H1 (cell line): ENCODE measurements around the gene MPPE1. TPM values are rescaled to one million over a fixed set of nuclear protein-coding genes. Genes with fewer than 3 reads are reported as not detected.

ENCODE experiments used
- CTCF ChIA-PET: fragments of 300-600 bp; sonication (Branson Sonifier 250); formaldehyde crosslinking; loops from one replicate; lab custom pipeline; 2021; ENCODE audit not compliant: partially characterized antibody; lab: Charles Lee
- POLR2A ChIA-PET: fragments of 300-600 bp; sonication (Branson Sonifier 250); formaldehyde crosslinking; loops from one replicate; lab custom pipeline; 2021; ENCODE audit warnings: inconsistent platforms; ENCODE audit not compliant: partially characterized antibody; lab: Charles Lee
- DNase-seq, 2 experiments: peaks; one replicate each; pipeline versions ENCODE4 v3.0.0 to v3.0.0-alpha.2; 2010 to 2022; ENCODE audit warnings: low spot score in 2 of 2, low read depth in 1 of 2, mixed read lengths in 1 of 2
- FAIRE-seq: peaks from 2 replicates; lab custom pipeline; 2011; peaks lifted over from hg19 to GRCh38; lab: Jason Lieb, UNC
- H2AFZ ChIP-seq: 2 replicates; pipeline ENCODE4 v1.8.1; 2012; ENCODE audit warnings: low read length, inconsistent platforms
- H2AK5ac ChIP-seq: 2 replicates; pipeline ENCODE4 v1.6.1; 2013; ENCODE audit warnings: low read depth, low read length
- H2BK120ac ChIP-seq: replicated peaks from 2 replicates; pipeline ENCODE3; 2013; ENCODE audit warnings: low read depth, low read length, inconsistent platforms
- H2BK12ac ChIP-seq: 2 replicates; pipeline ENCODE4 v1.6.1; 2013; ENCODE audit warnings: low read depth, low read length
- H2BK15ac ChIP-seq: 2 replicates; pipeline ENCODE4 v1.6.1; 2013; ENCODE audit warnings: low read length
- H2BK20ac ChIP-seq: 2 replicates; pipeline ENCODE4 v1.6.1; 2013; ENCODE audit warnings: low read length
- H2BK5ac ChIP-seq: 2 replicates; pipeline ENCODE4 v1.6.1; 2013; ENCODE audit warnings: low read depth, low read length
- H3K14ac ChIP-seq: 2 replicates; pipeline ENCODE4 v1.6.1; 2013; ENCODE audit warnings: inconsistent platforms; ENCODE audit not compliant: insufficient read length
- H3K18ac ChIP-seq: 2 replicates; pipeline ENCODE4 v1.6.1; 2013; ENCODE audit warnings: low read length; ENCODE audit errors: extremely low read depth
- H3K23ac ChIP-seq: 2 replicates; pipeline ENCODE4 v1.6.1; 2013; ENCODE audit warnings: inconsistent platforms; ENCODE audit not compliant: insufficient read length
- H3K23me2 ChIP-seq: 2 replicates; pipeline ENCODE4 v1.6.1; 2013; ENCODE audit warnings: low read depth, low read length
- H3K27ac ChIP-seq: 2 replicates; pipeline ENCODE4 v1.6.1; 2011; ENCODE audit warnings: low read depth, low read length, inconsistent platforms
- H3K27me3 ChIP-seq, 4 experiments: replicated peaks in 1 of 4; 1 replicate in 1 of 4; 2 replicates in 3 of 4; pipeline versions ENCODE4 v1.6.1 to v1.8.1; 2011 to 2013; ENCODE audit warnings: low read length in 3 of 4, mild to moderate bottlenecking in 3 of 4, inconsistent platforms in 2 of 4, mixed read lengths in 2 of 4, moderate library complexity in 1 of 4; ENCODE audit not compliant: control insufficient read depth in 3 of 4, insufficient read depth in 3 of 4; ENCODE audit errors: extremely low read depth in 1 of 4
- H3K36me3 ChIP-seq, 4 experiments: 2 replicates each; pipeline versions ENCODE4 v1.6.1 to v1.8.1; 2011 to 2013; ENCODE audit warnings: mild to moderate bottlenecking in 4 of 4, low read length in 3 of 4, moderate library complexity in 2 of 4, control low read depth in 1 of 4, inconsistent platforms in 1 of 4; ENCODE audit not compliant: insufficient read depth in 4 of 4, control insufficient read depth in 2 of 4
- H3K4ac ChIP-seq: replicated peaks from 2 replicates; pipeline ENCODE3; 2013; ENCODE audit warnings: low read length, low read depth, mixed read lengths, inconsistent platforms; ENCODE audit not compliant: insufficient read length
- H3K4me1 ChIP-seq, 4 experiments: replicated peaks in 1 of 4; 1 replicate in 1 of 4; 2 replicates in 3 of 4; pipeline versions ENCODE4 v1.6.1 to v1.8.1; 2011 to 2013; ENCODE audit warnings: low read length in 3 of 4, inconsistent platforms in 2 of 4, mixed read lengths in 1 of 4; ENCODE audit not compliant: insufficient read depth in 4 of 4, control insufficient read depth in 3 of 4
- H3K4me2 ChIP-seq, 2 experiments: 2 replicates each; pipeline versions ENCODE4 v1.6.1 to v1.8.1; 2011 to 2013; ENCODE audit warnings: low read depth in 2 of 2, low read length in 2 of 2, control low read depth in 1 of 2, inconsistent platforms in 1 of 2, mild to moderate bottlenecking in 1 of 2; ENCODE audit not compliant: insufficient read depth in 1 of 2
- H3K4me3 ChIP-seq, 4 experiments: fragments of 200-600, 300-600 bp in 1 of 4; sonication (generic), shearing (Covaris generic), sonication (Bioruptor Twin) in 1 of 4; 2 replicates each; pipeline versions ENCODE4 v1.5.1 to v1.8.1; 2011 to 2016; ENCODE audit warnings: low read length in 4 of 4, low read depth in 3 of 4, control low read depth in 2 of 4, inconsistent platforms in 2 of 4, mild to moderate bottlenecking in 2 of 4, mixed read lengths in 1 of 4, moderate library complexity in 1 of 4; ENCODE audit not compliant: insufficient read depth in 2 of 4; ENCODE audit errors: extremely low read depth in 1 of 4
- H3K56ac ChIP-seq: replicated peaks from 2 replicates; pipeline ENCODE3; 2013; ENCODE audit warnings: low read depth, mild to moderate bottlenecking, mixed read lengths, low read length, inconsistent platforms; ENCODE audit not compliant: insufficient read length
- H3K79me1 ChIP-seq: 2 replicates; pipeline ENCODE4 v1.6.1; 2013; ENCODE audit warnings: low read depth, low read length, control low read depth
- H3K79me2 ChIP-seq, 2 experiments: 2 replicates each; pipeline versions ENCODE4 v1.6.1 to v1.8.1; 2012 to 2013; ENCODE audit warnings: low read length in 2 of 2, mild to moderate bottlenecking in 2 of 2, inconsistent platforms in 1 of 2; ENCODE audit not compliant: insufficient read depth in 2 of 2, control insufficient read depth in 1 of 2
- H3K9ac ChIP-seq, 4 experiments: replicated peaks in 1 of 4; 1 replicate in 1 of 4; 2 replicates in 3 of 4; pipeline versions ENCODE4 v1.6.1 to v1.8.1; 2011 to 2013; ENCODE audit warnings: low read depth in 3 of 4, low read length in 3 of 4, control low read depth in 2 of 4, mild to moderate bottlenecking in 2 of 4, moderate library complexity in 2 of 4, inconsistent platforms in 1 of 4; ENCODE audit errors: extremely low read depth in 1 of 4
- H3K9me3 ChIP-seq, 2 experiments: 2 replicates each; pipeline versions ENCODE4 v1.6.1 to v1.8.1; 2012 to 2013; ENCODE audit warnings: mild to moderate bottlenecking in 2 of 2, moderate library complexity in 2 of 2, control low read depth in 1 of 2, inconsistent platforms in 1 of 2, low read depth in 1 of 2, low read length in 1 of 2, mixed read lengths in 1 of 2; ENCODE audit not compliant: insufficient read depth in 2 of 2
- H4K20me1 ChIP-seq, 2 experiments: replicated peaks in 1 of 2; 2 replicates each; pipeline versions ENCODE3 to v1.8.1; 2011 to 2013; ENCODE audit warnings: inconsistent platforms in 2 of 2, low read length in 2 of 2, mild to moderate bottlenecking in 1 of 2; ENCODE audit not compliant: insufficient read depth in 2 of 2, control insufficient read depth in 1 of 2
- H4K5ac ChIP-seq: 2 replicates; pipeline ENCODE4 v1.6.1; 2013; ENCODE audit warnings: low read length, low read depth, mixed read lengths, inconsistent platforms; ENCODE audit not compliant: insufficient read length
- H4K8ac ChIP-seq: 2 replicates; pipeline ENCODE4 v1.8.0; 2013; ENCODE audit warnings: mild to moderate bottlenecking, moderate library complexity, low read length, inconsistent platforms; ENCODE audit not compliant: insufficient read depth; ENCODE audit errors: extremely low read depth
- H4K91ac ChIP-seq: replicated peaks from 2 replicates; pipeline ENCODE3; 2013; ENCODE audit warnings: low read length, mixed read lengths, inconsistent platforms; ENCODE audit not compliant: insufficient read length
- CTCF ChIP-seq, 3 experiments: IDR thresholded peaks; 1 replicate in 2 of 3; 2 replicates in 1 of 3; pipeline versions ENCODE4 v1.5.1 to v1.6.1; 2011; ENCODE audit warnings: low read length in 3 of 3, mild to moderate bottlenecking in 3 of 3, inconsistent platforms in 2 of 3, low read depth in 1 of 3, moderate library complexity in 1 of 3; ENCODE audit not compliant: insufficient read depth in 1 of 3; ENCODE audit errors: control extremely low read depth in 1 of 3
- E2F6 ChIP-seq: IDR thresholded peaks from 2 replicates; pipeline ENCODE4 v1.6.1; 2012; ENCODE audit warnings: inconsistent platforms
- FOSL1 ChIP-seq: IDR thresholded peaks from 2 replicates; pipeline ENCODE4 v1.6.1; 2011; ENCODE audit warnings: mild to moderate bottlenecking, low read depth, low read length, moderate library complexity; ENCODE audit not compliant: insufficient read depth
- NRF1 ChIP-seq: IDR thresholded peaks from 2 replicates; pipeline ENCODE4 v1.6.1; 2011; ENCODE audit warnings: mild to moderate bottlenecking, low read depth, low read length, improper control_type of control experiment
- RAD21 ChIP-seq, 2 experiments: IDR thresholded peaks in 1 of 2; conservative IDR thresholded peaks in 1 of 2; 2 replicates each; pipeline ENCODE4 v1.6.1; 2011; ENCODE audit warnings: low read depth in 2 of 2, low read length in 2 of 2, improper control_type of control experiment in 1 of 2, inconsistent platforms in 1 of 2, mild to moderate bottlenecking in 1 of 2, moderate library complexity in 1 of 2
- RBBP5 ChIP-seq: IDR thresholded peaks from 2 replicates; pipeline ENCODE4 v1.7.1; 2012; ENCODE audit warnings: low read depth, mild to moderate bottlenecking, inconsistent platforms, low read length, moderate library complexity, borderline replicate concordance
- SIRT6 ChIP-seq: IDR thresholded peaks from one replicate; pipeline ENCODE4 v1.7.1; 2012; ENCODE audit warnings: low read length, inconsistent platforms
- SIX5 ChIP-seq: IDR thresholded peaks from 2 replicates; pipeline ENCODE4 v1.6.1; 2011; ENCODE audit warnings: mild to moderate bottlenecking, low read depth, low read length
- SP1 ChIP-seq: IDR thresholded peaks from 2 replicates; pipeline ENCODE4 v1.6.1; 2011; ENCODE audit warnings: low read depth, low read length
- SP4 ChIP-seq: IDR thresholded peaks from 2 replicates; pipeline ENCODE4 v1.6.1; 2012; ENCODE audit warnings: low read length, inconsistent platforms
- TCF12 ChIP-seq: IDR thresholded peaks from 2 replicates; pipeline ENCODE4 v1.6.1; 2011; ENCODE audit warnings: low read depth, mild to moderate bottlenecking, low read length
- WGBS, 2 experiments: shearing (Covaris generic) in 1 of 2; methylation state at CpG; one replicate each; pipeline versions ENCODE4 v1.1.6 to v1.1.7; 2013 to 2015; ENCODE audit warnings: low lambda C conversion rate in 2 of 2, mixed read lengths in 2 of 2, inconsistent platforms in 1 of 2, low coverage in 1 of 2, missing lambda C conversion rate in 1 of 2; ENCODE audit not compliant: insufficient replicate concordance in 2 of 2, insufficient coverage in 1 of 2, insufficient read length in 1 of 2; ENCODE audit errors: extremely low coverage in 1 of 2, missing lambda C conversion rate in 1 of 2; 5-methylcytosine and 5-hydroxymethylcytosine counted together
- polyA plus RNA-seq, 7 experiments: library from polyadenylated mRNA; depleted of rRNA in 3 of 7; stranded (reverse) in 5 of 7; unstranded in 2 of 7; fragments of >200 nt in 5 of 7; fragments of 200-250 nt in 2 of 7; gene quantifications; 1 replicate in 5 of 7; 2 replicates in 1 of 7; 4 replicates in 1 of 7; pipeline versions ENCODE4 v1.2.1 to v1.2.3, GENCODE V29; 2011 to 2013; ENCODE audit warnings: missing spikeins in 2 of 7, mixed read lengths in 2 of 7
- total RNA-seq: library from RNA; stranded (reverse); fragmentation: NEBNext Ultra II Directional; extraction: Animal tissue kit (Norgen Biotek cat#: 25700); gene quantifications from 2 replicates; pipeline ENCODE4 v1.2.1, GENCODE V29; 2021

Gene MPPE1
- total and polyA plus RNA-seq, 2 of the 8 experiments (the other 6 are each of a cell fraction or from before 2014, with no cell fraction given) = 13.7 to 20.9 TPM

- Histone ChIP-seq H3K4ac (no peak overlapping the region), H3K9me3 (no peaks in the 10 kb centered on the region), H4K91ac (no peak overlapping the region), H2BK5ac (no peak overlapping the region), H2AFZ (no peak overlapping the region), H3K23me2 (no peaks in the 10 kb centered on the region), H3K14ac (no peak overlapping the region), H3K4me3 (no peak overlapping the region), H3K4me2 (no peak overlapping the region), H2BK15ac (no peak overlapping the region), H2AK5ac (no peak overlapping the region), H2BK12ac (no peak overlapping the region), H3K9ac (no peak overlapping the region), H3K18ac (no peak overlapping the region), H3K36me3 (no peaks in the 10 kb centered on the region), H3K27ac (no peak overlapping the region), H3K27me3 (no peaks in the 10 kb centered on the region), H2BK120ac (no peak overlapping the region), H3K4me1 (no peaks in the 10 kb centered on the region; a peak in 1 of 7 replicates), H2BK20ac (no peak overlapping the region; the same call in 1 of the 2 replicates), H3K79me2 (no peaks in the 10 kb centered on the region), H3K56ac (no peak overlapping the region), H3K79me1 (no peaks in the 10 kb centered on the region), H4K20me1 (no peaks in the 10 kb centered on the region), H3K23ac (no peak overlapping the region), H4K5ac (no peak overlapping the region), H4K8ac (no peak overlapping the region)
- DNase-seq (no peak), FAIRE-seq (no peak)
- WGBS, 2 experiments = 89% methylated on average over 1 of the region's 1 CpG; no CpG with 5 or more reads in 1 of the 2 experiments
- CTCF ChIA-PET = interaction anchor here (0.6 to 8.3 kb wide), 6 partner anchors 11 to 97 kb away, joined by 3 to 49 read pairs (median 5); no protein-coding TSS in a partner anchor
- POLR2A ChIA-PET = interaction anchor here (1.0 to 1.7 kb wide), 2 partner anchors 10 to 13 kb away, joined by 3 to 4 read pairs; no protein-coding TSS in a partner anchor
- no peak for TF ChIP-seq FOSL1
- TF ChIP-seq RAD21 (IDR thresholded peaks at IDR 0.05 in 1 of 2, conservative IDR thresholded peaks at IDR 0.05 in 1 of 2; ENCODE audit: low read depth in 2 of 2, low read length in 2 of 2) = no peak
- no peak for TF ChIP-seq TCF12
- no peak for TF ChIP-seq SP4
- TF ChIP-seq SP1 = no peak
- no peak for TF ChIP-seq E2F6
- TF ChIP-seq RBBP5 = no peak
- TF ChIP-seq SIRT6 = no peak
- no peak for TF ChIP-seq SIX5
- TF ChIP-seq NRF1 = no peak
- no peak for TF ChIP-seq CTCF (IDR thresholded peaks at IDR 0.05; ENCODE audit: control extremely low read depth in 1 of 3, insufficient read depth in 1 of 3, low read depth in 1 of 3, low read length in 3 of 3)
Measured at GRCh38 chr18:11927497-11927896, 19.4 kb upstream of the MPPE1 start.
